ENCODE results near the gene TMEM14B.

GRCh38 chr6:10740061-10740460, 7.5 kb upstream of the TMEM14B start:
- TF ChIP-seq CTCF (conservative IDR thresholded peaks at IDR 0.05 in 1 of 2, IDR thresholded peaks at IDR 0.05 in 1 of 2; ENCODE audit: extremely low read depth in 1 of 2, insufficient read depth in 1 of 2, low read depth in 1 of 2, low read length in 2 of 2) (no peak), EZH2 (IDR thresholded peaks at IDR 0.05; ENCODE audit: borderline replicate concordance, low read length) (no peak)

All from mammary epithelial cell (primary cell).